HEK293 (cell line): Measurements from ENCODE around the gene SSBP2.

Source experiments
- CTCF ChIA-PET: fragments of 350-600 bp; formaldehyde crosslinking; extraction: SDS; loops from one replicate; lab custom pipeline; 2021; ENCODE audit warnings: antibody characterized with exemption; lab: Yijun Ruan, JAX
- POLR2A ChIA-PET: fragments of 300-600 bp; formaldehyde crosslinking; extraction: SDS; loops from one replicate; lab custom pipeline; 2020; ENCODE audit warnings: antibody characterized with exemption, inconsistent platforms; lab: Yijun Ruan, JAX
- H3K27ac ChIP-seq: fragments of 200-500 bp; sonication (Bioruptor generic); 2 replicates; pipeline ENCODE4 v1.5.1; 2014; ENCODE audit warnings: low read depth, low read length, control low read depth, inconsistent platforms; ENCODE audit errors: extremely low read depth
- H3K36me3 ChIP-seq, 2 experiments: fragments of 200-500 bp in 1 of 2; sonication (Bioruptor generic) in 1 of 2; 1 replicate in 1 of 2; 2 replicates in 1 of 2; pipeline ENCODE4 v1.5.1; 2014 to 2017; ENCODE audit warnings: inconsistent platforms in 2 of 2, low read length in 2 of 2; ENCODE audit not compliant: control insufficient read depth in 2 of 2, insufficient read depth in 1 of 2
- H3K4me1 ChIP-seq: fragments of 200-500 bp; sonication (Bioruptor generic); 2 replicates; pipeline ENCODE4 v1.5.1; 2014; ENCODE audit warnings: mild to moderate bottlenecking, low read length, inconsistent platforms; ENCODE audit not compliant: control insufficient read depth, insufficient read depth
- H3K4me3 ChIP-seq: 2 replicates; pipeline ENCODE4 v1.5.1; 2011; ENCODE audit warnings: low read depth, mild to moderate bottlenecking, control low read depth, low read length, moderate library complexity
- H3K9me3 ChIP-seq: fragments of 200-500 bp; sonication (Bioruptor generic); 2 replicates; pipeline ENCODE4 v1.5.1; 2014; ENCODE audit warnings: low read depth, low read length, inconsistent platforms; ENCODE audit not compliant: control insufficient read depth, insufficient read depth
- EGR2 ChIP-seq: fragments of 450-650 bp; formaldehyde crosslinking; IDR thresholded peaks from 2 replicates; pipeline ENCODE4 v1.5.1; 2016; ENCODE audit warnings: low read depth, missing biosample characterization, missing genetic modification characterization
- GLIS1 ChIP-seq: fragments of 450-650 bp; formaldehyde crosslinking; IDR thresholded peaks from 2 replicates; pipeline ENCODE4 v1.5.1; 2016; ENCODE audit warnings: missing biosample characterization, missing genetic modification characterization
- HOXA7 ChIP-seq: sonication (generic); formaldehyde crosslinking; IDR thresholded peaks from 2 replicates; pipeline ENCODE4 v1.8.1; 2022; ENCODE audit warnings: missing genetic modification reagents, borderline replicate concordance
- HOXC10 ChIP-seq: sonication (generic); formaldehyde crosslinking; IDR thresholded peaks from 2 replicates; pipeline ENCODE4 v1.8.1; 2023; ENCODE audit warnings: mild to moderate bottlenecking, missing genetic modification reagents
- KLF8 ChIP-seq: fragments of 450-650 bp; formaldehyde crosslinking; IDR thresholded peaks from 2 replicates; pipeline ENCODE4 v1.5.1; 2016; ENCODE audit warnings: missing biosample characterization, missing genetic modification characterization
- PRDM1 ChIP-seq: fragments of 450-650 bp; formaldehyde crosslinking; IDR thresholded peaks from 2 replicates; pipeline ENCODE4; 2016; ENCODE audit warnings: missing biosample characterization, missing genetic modification characterization
- SP2 ChIP-seq: fragments of 450-650 bp; formaldehyde crosslinking; IDR thresholded peaks from 2 replicates; pipeline ENCODE4 v1.5.1; 2016; ENCODE audit warnings: missing biosample characterization, missing genetic modification characterization
- YY1 ChIP-seq: fragments of 450-650 bp; formaldehyde crosslinking; IDR thresholded peaks from 2 replicates; pipeline ENCODE4 v1.5.1; 2018; ENCODE audit warnings: missing biosample characterization, missing genetic modification characterization
- ZBTB17 ChIP-seq: fragments of 450-650 bp; formaldehyde crosslinking; IDR thresholded peaks from 2 replicates; pipeline ENCODE4 v1.5.1; 2016; ENCODE audit warnings: missing biosample characterization, missing genetic modification characterization
- ZBTB6 ChIP-seq: fragments of 450-650 bp; formaldehyde crosslinking; IDR thresholded peaks from 2 replicates; pipeline ENCODE4 v1.5.1; 2017; ENCODE audit warnings: missing biosample characterization, missing genetic modification characterization
- ZFHX2 ChIP-seq: fragments of 450-650 bp; formaldehyde crosslinking; conservative IDR thresholded peaks from 2 replicates; pipeline ENCODE4 v1.5.1; 2016; ENCODE audit warnings: missing biosample characterization, missing genetic modification characterization
- ZFP69B ChIP-seq: fragments of 450-650 bp; formaldehyde crosslinking; IDR thresholded peaks from 2 replicates; pipeline ENCODE4 v1.5.1; 2016; ENCODE audit warnings: missing biosample characterization, missing genetic modification characterization
- ZNF114 ChIP-seq: fragments of 450-650 bp; formaldehyde crosslinking; IDR thresholded peaks from 2 replicates; pipeline ENCODE4 v1.5.0; 2017; ENCODE audit warnings: missing biosample characterization, missing genetic modification characterization
- ZNF121 ChIP-seq: fragments of 450-650 bp; formaldehyde crosslinking; IDR thresholded peaks from 2 replicates; pipeline ENCODE4 v1.5.1; 2016; ENCODE audit warnings: missing biosample characterization, missing genetic modification characterization
- ZNF26 ChIP-seq: fragments of 450-650 bp; formaldehyde crosslinking; IDR thresholded peaks from 2 replicates; pipeline ENCODE4 v1.5.1; 2016; ENCODE audit warnings: missing biosample characterization, missing genetic modification characterization
- ZNF335 ChIP-seq: fragments of 450-650 bp; formaldehyde crosslinking; conservative IDR thresholded peaks from 2 replicates; pipeline ENCODE4 v1.5.1; 2016; ENCODE audit warnings: missing biosample characterization, missing genetic modification characterization
- ZNF624 ChIP-seq: fragments of 450-650 bp; formaldehyde crosslinking; IDR thresholded peaks from 2 replicates; pipeline ENCODE4 v1.5.1; 2017; ENCODE audit warnings: missing biosample characterization, missing genetic modification characterization
- ZNF692 ChIP-seq: fragments of 450-650 bp; formaldehyde crosslinking; IDR thresholded peaks from 2 replicates; pipeline ENCODE4 v1.5.1; 2016; ENCODE audit warnings: missing biosample characterization, missing genetic modification characterization
- ZNF837 ChIP-seq: fragments of 450-650 bp; formaldehyde crosslinking; IDR thresholded peaks from 2 replicates; pipeline ENCODE4 v1.5.1; 2016; ENCODE audit warnings: missing biosample characterization, missing genetic modification characterization
- ZSCAN18 ChIP-seq: fragments of 450-650 bp; formaldehyde crosslinking; IDR thresholded peaks from 2 replicates; pipeline ENCODE4 v1.5.1; 2016; ENCODE audit warnings: missing biosample characterization, missing genetic modification characterization
- TF ChIP-seq, protein P1 (sequence below): fragments of 450-650 bp; formaldehyde crosslinking; IDR thresholded peaks from 2 replicates; pipeline ENCODE4 v1.5.1; 2016; ENCODE audit warnings: missing biosample characterization, missing genetic modification characterization

The SSBP2 gene

DNA sequence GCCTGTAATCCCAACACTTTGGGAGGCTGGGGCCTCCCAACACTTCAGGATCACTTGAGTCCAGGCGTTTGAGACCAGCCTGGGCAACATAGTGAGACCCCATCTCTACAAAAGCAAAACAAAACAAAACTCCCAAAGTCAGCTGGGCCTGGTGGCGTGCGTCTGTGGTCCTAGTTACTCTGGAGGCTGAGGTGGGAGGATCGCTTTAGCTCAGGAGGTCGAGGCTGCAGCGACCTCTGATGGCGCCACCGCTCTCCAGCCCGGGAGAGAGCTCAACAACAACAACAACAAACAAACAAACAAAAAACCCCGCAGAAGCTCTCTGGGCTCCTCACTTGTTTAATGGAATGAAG is 357.5 kb downstream of the SSBP2 start:
- Histone ChIP-seq H3K9me3 (no peaks in the 10 kb centered on the region), H3K4me3 (peak overlapping the region; percentile 15), H3K27ac (no peak overlapping the region), H3K4me1 (no peaks in the 10 kb centered on the region), H3K36me3 (no peaks in the 10 kb centered on the region)
- ChIA-PET POLR2A (no interaction called here), CTCF (interaction anchor here (0.9 to 1.2 kb wide), 3 partner anchors 33 to 867 kb away, joined by 3 read pairs; no protein-coding TSS in a partner anchor)
- TF ChIP-seq ZBTB17 (0 out of 2 replicates have a peak, but pooled peaks have one; percentile 28), ZNF121 (tag by site-specific recombination) (peak; percentile 94), ZSCAN18 (tag by site-specific recombination) (no peak), ZNF335 (tag by site-specific recombination) (peak; percentile 60; the same call in 1 of the 2 replicates)

GRCh38 chr5:81389025-81389424 is 361.9 kb downstream of the SSBP2 start:
- H3K4me3 ChIP-seq: no peak overlapping the region
- no peaks in the 10 kb centered on the region for H3K9me3 ChIP-seq
- ChIA-PET CTCF (no interaction called here), POLR2A (no interaction called here)
- peak; percentile 46; the same call in 1 of the 2 replicates for TF ChIP-seq GLIS1 (tag by site-specific recombination)
- TF ChIP-seq YY1: no peak
- TF ChIP-seq HOXA7 (CRISPR knock-in tag): no peak
- peak; percentile 68 for TF ChIP-seq ZFHX2 (tag by site-specific recombination)
- TF ChIP-seq ZBTB6 (tag by site-specific recombination): no peak
- no peak for TF ChIP-seq ZNF692 (tag by site-specific recombination)
- TF ChIP-seq ZNF26 (tag by site-specific recombination): no peak
- no peak for TF ChIP-seq HOXC10 (CRISPR knock-in tag)
- TF ChIP-seq SP2 (tag by site-specific recombination): no peak
- no peak for TF ChIP-seq ZNF624
- no peak for TF ChIP-seq KLF8 (tag by site-specific recombination)
- no peak for TF ChIP-seq ZNF837 (tag by site-specific recombination)
- no peak for TF ChIP-seq PRDM1 (tag by site-specific recombination)
- no peak for TF ChIP-seq ZNF114 (tag by site-specific recombination)
- peak; percentile 63; the same call in 1 of the 2 replicates for TF ChIP-seq EGR2 (tag by site-specific recombination)
- no peak for TF ChIP-seq ZFP69B (tag by site-specific recombination)
- TF ChIP-seq, protein P1, sequence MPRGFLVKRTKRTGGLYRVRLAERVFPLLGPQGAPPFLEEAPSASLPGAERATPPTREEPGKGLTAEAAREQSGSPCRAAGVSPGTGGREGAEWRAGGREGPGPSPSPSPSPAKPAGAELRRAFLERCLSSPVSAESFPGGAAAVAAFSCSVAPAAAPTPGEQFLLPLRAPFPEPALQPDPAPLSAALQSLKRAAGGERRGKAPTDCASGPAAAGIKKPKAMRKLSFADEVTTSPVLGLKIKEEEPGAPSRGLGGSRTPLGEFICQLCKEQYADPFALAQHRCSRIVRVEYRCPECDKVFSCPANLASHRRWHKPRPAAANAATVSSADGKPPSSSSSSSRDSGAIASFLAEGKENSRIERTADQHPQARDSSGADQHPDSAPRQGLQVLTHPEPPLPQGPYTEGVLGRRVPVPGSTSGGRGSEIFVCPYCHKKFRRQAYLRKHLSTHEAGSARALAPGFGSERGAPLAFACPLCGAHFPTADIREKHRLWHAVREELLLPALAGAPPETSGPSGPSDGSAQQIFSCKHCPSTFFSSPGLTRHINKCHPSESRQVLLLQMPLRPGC: no peak
- no peak overlapping the region for H3K27ac ChIP-seq
- H3K4me1 ChIP-seq: no peaks in the 10 kb centered on the region
- no peaks in the 10 kb centered on the region for H3K36me3 ChIP-seq
